ENCODE data around the gene ZNF792. TPM values are rescaled to one million over a fixed set of nuclear protein-coding genes. Genes with fewer than 3 reads are reported as not detected.
"Not testable (repeated sequence)": the region's sequence is repeated elsewhere in the genome, so short reads cannot be mapped to it uniquely, and the experiment has no call there.

ZNF792 gene
- total RNA-seq, 1 donor from 2014 or later, result 12.4 TPM

DNA sequence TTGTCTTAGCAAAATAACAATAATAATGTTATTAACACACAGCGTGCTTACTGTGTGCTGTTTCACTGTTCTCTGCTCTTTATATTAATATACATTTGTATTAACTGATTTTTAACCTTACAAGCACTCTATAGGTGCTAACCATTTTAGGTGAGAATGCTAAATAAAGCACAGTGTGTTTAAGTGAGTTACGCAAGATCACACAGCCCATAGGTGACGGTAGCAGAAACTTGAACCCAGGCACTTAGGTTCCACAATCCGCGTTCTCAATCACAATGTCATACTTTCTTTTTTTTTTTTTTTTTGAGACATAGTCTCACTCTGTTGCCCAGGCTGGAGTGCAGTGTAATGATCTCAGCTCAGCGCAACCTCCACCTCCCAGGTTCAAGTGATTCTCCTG is 31.5 kb downstream of the ZNF792 start:
- intact Hi-C loops (cut with micrococcal nuclease), result no loop called here

DNA sequence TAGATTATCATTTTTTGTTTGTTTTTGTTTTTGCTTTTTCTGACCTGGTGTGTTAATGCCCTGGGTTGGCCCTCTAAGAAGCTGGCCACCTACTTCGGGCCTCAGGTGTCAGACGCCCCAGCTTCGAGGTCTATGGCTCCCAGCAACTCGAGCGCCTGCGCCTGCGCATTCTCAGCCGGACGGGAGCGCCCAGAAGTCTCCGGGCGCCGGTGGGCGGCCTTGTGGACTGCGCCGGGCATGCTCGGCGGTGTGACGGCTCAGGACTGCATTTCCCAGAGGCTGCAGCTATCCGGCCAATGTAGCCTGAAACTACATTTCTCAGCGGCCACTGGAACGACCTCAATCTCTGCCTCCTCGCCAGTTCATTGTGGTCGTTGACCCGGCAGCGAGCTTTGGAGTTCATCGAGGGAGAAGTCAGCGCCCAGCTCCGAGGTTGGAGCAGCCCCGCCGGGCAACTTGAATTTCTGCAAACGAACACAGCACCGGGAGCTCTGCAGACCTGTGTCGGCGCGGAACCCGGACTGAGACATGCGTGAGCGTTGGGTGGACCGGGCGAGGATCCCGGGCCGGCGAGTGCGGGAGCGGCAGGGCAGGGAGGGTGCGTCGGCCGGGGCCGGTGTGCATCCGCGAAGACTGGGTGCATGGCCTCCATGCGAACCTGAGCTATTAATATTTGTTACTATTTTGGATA is 37.2 kb downstream of the ZNF792 start, which contains the start of gene ZNF30:
Gene ZNF30 (plus strand): TSS at position 219 of the 691 bp plus-strand sequence. CDS start 3,045 bp downstream, outside the sequence.
- intact Hi-C loops (cut with micrococcal nuclease), result loop anchor here (1.0 kb wide), 1 partner anchor 154 kb away; the partner anchor contains the start of gene ZNF599

DNA sequence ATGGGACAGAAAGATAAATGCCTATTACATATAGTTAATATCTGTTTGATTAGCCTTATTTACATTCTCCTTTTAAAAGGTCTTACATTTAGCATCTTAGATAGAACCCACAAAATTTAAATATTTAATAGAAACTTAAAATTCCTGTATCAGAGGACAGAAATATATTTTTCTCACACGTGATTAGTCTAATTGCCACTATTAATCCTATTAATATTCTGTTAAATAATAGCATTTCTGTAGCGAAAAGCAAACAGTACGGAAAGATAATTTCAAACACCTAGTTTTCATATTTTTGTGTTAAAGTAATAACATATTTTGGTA is 37.7 kb downstream of the ZNF792 start:
- intact Hi-C loops (cut with micrococcal nuclease), result loop anchor here (1.0 kb wide), 1 partner anchor 153 kb away; the partner anchor contains the start of gene ZNF599

DNA sequence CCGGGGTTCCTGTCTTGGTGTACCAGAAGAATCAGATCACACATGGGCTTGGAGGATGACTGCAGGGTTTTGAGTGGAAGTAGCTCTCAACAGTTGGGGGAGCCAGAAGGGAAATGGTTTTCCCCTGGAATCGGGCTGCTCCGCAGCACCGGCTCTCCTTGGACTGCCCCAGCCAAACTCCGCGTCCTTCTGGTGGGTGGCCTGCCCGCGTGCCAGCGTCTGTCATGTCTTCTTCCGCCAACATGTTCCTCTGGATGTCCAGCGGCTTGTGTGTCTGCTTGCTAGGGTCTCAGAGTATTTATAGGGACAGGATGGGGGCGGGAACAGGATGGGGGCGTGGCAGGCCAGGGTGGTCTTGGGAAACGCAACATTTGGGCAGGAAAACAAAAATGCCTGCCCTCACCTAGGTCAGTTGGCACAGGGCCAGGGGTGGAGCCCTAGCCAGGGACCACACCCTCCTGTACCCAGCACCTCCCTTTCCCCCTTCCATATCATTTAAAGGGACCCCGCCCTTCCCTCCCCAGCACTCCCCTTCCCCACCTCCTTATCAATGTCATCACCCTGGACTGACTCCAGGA is 38.7 kb downstream of the ZNF792 start:
- intact Hi-C loops (cut with micrococcal nuclease), result no loop called here

DNA sequence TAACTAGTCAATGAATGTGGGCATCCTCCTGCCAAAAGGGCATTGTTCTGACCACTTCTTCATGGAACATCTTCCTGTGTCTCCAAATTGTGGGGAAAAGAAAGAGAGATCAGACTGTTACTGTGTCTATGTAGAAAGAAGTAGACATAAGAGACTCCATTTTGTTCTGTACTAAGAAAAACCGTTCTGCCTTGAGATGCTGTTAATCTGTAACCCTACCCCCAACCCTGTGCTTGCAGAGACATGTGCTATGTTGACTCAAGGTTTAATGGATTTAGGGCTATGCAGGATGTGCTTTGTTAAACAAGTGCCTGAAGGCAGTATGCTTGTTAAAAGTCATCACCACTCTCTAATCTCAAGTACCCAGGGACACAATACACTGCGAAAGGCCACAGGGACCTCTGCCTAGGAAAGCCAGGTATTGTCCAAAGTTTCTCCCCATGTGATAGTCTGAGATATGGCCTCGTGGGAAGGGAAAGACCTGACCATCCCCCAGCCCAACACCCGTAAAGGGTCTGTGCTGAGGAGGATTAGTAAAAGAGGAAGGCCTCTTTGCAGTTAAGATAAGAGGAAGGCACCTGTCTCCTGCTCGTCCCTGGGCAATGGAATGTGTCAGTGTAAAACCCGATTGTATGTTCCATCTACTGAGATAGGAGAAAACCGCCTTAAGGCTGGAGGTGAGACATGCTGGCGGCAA is 43.8 kb downstream of the ZNF792 start:
- intact Hi-C loops (cut with micrococcal nuclease), result not testable (repeated sequence)

DNA sequence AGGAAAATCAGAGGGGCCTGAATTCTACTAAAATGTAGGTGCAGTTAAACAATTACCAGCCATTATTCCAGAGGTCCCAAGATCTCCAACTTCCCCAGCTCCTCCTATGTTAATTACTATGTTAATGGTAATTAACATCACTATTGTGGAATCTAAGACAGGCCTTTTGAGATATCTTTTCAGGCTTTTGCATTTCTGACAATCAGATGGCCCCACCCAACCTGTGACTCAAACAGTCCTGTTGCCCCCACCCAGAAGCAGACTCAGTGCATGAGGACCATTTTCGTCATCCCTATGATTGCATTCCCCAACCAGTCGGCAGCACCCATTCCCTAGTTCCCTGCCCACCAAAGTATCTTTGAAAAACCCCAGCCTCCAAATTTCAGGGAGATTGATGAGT is 45.8 kb downstream of the ZNF792 start:
- intact Hi-C loops (cut with micrococcal nuclease), result no loop called here

DNA sequence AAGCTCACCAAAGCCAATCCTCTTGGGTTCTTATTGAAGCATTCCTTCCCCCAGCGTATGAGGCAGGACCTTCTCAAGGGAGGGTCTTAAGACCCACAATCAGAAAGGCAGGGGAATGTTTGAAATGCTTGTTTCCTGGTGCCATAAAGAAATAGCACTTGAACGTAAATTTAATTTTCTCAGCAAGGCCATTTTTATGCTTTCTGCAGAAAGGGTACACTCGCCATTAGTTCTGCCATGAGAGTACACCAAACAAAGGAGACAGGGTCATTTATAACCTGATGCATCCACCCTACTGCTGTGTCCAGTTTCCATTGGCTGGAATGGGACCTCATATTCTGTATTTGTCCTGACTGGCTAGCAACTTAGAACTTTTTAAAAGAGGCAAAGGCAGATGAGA is 46.9 kb downstream of the ZNF792 start:
- intact Hi-C loops (cut with micrococcal nuclease), result not testable (repeated sequence)

DNA sequence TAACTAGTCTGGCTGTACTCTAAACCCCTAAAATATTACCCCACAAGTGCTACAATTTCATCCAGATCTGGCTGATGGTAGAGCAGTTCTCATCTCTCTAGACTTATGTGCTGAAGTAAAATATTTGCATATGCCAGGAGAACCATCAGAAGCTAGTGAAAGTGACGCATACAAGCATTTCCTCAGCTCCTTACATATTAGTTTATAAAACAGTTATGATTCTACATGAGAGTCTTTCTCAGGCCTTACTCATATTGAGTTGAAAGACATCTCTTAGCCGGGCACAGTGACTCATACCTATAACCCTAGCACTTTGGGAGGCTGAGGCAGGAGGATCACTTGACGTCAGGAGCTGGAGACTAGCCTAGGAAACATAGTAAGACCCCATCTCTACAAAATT is 53.3 kb downstream of the ZNF792 start:
- intact Hi-C loops (cut with micrococcal nuclease), result no loop called here

Other genes starting within 250 kb of the ZNF792 start
- gene ZNF181, start 230.0 kb downstream of the ZNF792 start, total RNA-seq, result 6.5 and 6.8 TPM in 2 replicates
- 3.4 and 3.5 TPM in 2 replicates for gene ZNF599, start 191.0 kb downstream of the ZNF792 start, total RNA-seq
- 3.2 and 3.5 TPM in 2 replicates for gene ZNF30, start 37.3 kb downstream of the ZNF792 start, total RNA-seq
- gene GRAMD1A, start 36.1 kb upstream of the ZNF792 start, total RNA-seq, result 76.6 and 78.3 TPM in 2 replicates
- 0.24 and 0.69 TPM in 2 replicates for gene SCN1B, start 66.2 kb upstream of the ZNF792 start, total RNA-seq
- not detected in 2 replicates for gene HPN, start 77.5 kb upstream of the ZNF792 start, total RNA-seq
- not detected in 2 replicates for gene FXYD3, start 151.6 kb upstream of the ZNF792 start, total RNA-seq
- 0.12 and 0.27 TPM in 2 replicates for gene LGI4, start 170.8 kb upstream of the ZNF792 start, total RNA-seq
- gene FXYD1, start 174.6 kb upstream of the ZNF792 start, total RNA-seq, result not detected in 2 replicates
- gene FXYD7, start 179.0 kb upstream of the ZNF792 start, total RNA-seq, result 1.6 and 2.2 TPM in 2 replicates
- gene FXYD5, start 190.5 kb upstream of the ZNF792 start, total RNA-seq, result 350 and 365 TPM in 2 replicates